DOHH2 (cell line): ENCODE results near the gene ARF6.

ENCODE experiments used
- CTCF ChIP-seq: fragments of 200-600 bp; sonication (generic); IDR thresholded peaks from one replicate; pipeline ENCODE4 v1.5.1; 2014; ENCODE audit warnings: antibody characterized with exemption, mild to moderate bottlenecking, low read depth, low read length; ENCODE audit not compliant: poor library complexity, severe bottlenecking
- EZH2phosphoT487 ChIP-seq: fragments of 200-600 bp; sonication (generic); IDR thresholded peaks from 2 replicates; pipeline ENCODE4 v1.6.1; 2017; ENCODE audit warnings: borderline replicate concordance, mild to moderate bottlenecking, antibody characterized with exemption, low read length, moderate library complexity, mixed read lengths

GRCh38 chr14:49881350-49882001 is 11.4 kb upstream of the ARF6 start:
- TF ChIP-seq CTCF (no peak), EZH2phosphoT487 (no peak)
